ENCODE measurements around the gene HIF3A.
A peak's percentile ranks its signal among the peaks of the same experiment; 100 is the strongest.
"Not testable (repeated sequence)": the region's sequence is repeated elsewhere in the genome, so short reads cannot be mapped to it uniquely, and the experiment has no call there.

HIF3A gene

GRCh38 chr19:46256855-46257254 is 40.0 kb upstream of the HIF3A start:
- Histone ChIP-seq H3K27me3 (ENCODE audit: control insufficient read depth in 3 of 3, insufficient read depth in 3 of 3, low read depth in 1 of 3, low read length in 3 of 3) (peaks cover 0 to 2% (median 0%) of the 10 kb centered on the region in 3 experiments), H2BK12ac (ENCODE audit: low read length) (peak overlapping the region; percentile 16), H3K4me1 (ENCODE audit: control insufficient read depth in 2 of 2, insufficient read depth in 1 of 2, low read depth in 1 of 2, low read length in 2 of 2) (peaks cover 0 to 1% of the 10 kb centered on the region in 2 donors), H3K18ac (ENCODE audit: low read length) (no peak overlapping the region), H2AFZ (ENCODE audit: low read length) (no peak overlapping the region), H2BK15ac (ENCODE audit: low read length) (no peak overlapping the region), H3K23ac (ENCODE audit: low read depth, low read length, poor library complexity) (no peak overlapping the region), H2AK5ac (ENCODE audit: low read depth, low read length) (peak overlapping the region; percentile 68), H3K4me3 (ENCODE audit: low read length in 2 of 2) (no peak overlapping the region), H3K36me3 (replicated peaks in 1 of 2; ENCODE audit: control insufficient read depth in 2 of 2, insufficient read depth in 2 of 2, low read length in 2 of 2) (no peaks in the 10 kb centered on the region), H3K14ac (ENCODE audit: low read length) (no peak overlapping the region), H3K27ac (replicated peaks; ENCODE audit: low read length) (no peak overlapping the region), H4K8ac (ENCODE audit: low read depth, low read length) (no peak overlapping the region), H3K9ac (ENCODE audit: low read depth, low read length, poor library complexity) (no peak overlapping the region), H4K91ac (ENCODE audit: low read depth, low read length, poor library complexity) (no peak overlapping the region), H3K9me3 (replicated peaks in 1 of 2; ENCODE audit: control insufficient read depth in 2 of 2, insufficient read depth in 1 of 2, low read depth in 1 of 2, low read length in 2 of 2) (peaks cover 0 to 1% of the 10 kb centered on the region in 2 donors), H2BK5ac (ENCODE audit: low read length) (no peak overlapping the region), H2BK120ac (ENCODE audit: low read depth, low read length) (no peak overlapping the region), H3K4ac (ENCODE audit: low read length) (no peak overlapping the region), H3K4me2 (ENCODE audit: insufficient read depth, low read length, poor library complexity, severe bottlenecking) (no peak overlapping the region), H3K79me1 (ENCODE audit: low read depth, low read length) (peaks cover 2% of the 10 kb centered on the region)
- WGBS, 2 donors (ENCODE audit: extremely low coverage in 2 of 2, insufficient read length in 2 of 2, insufficient replicate concordance in 1 of 2) = no CpG with 5 or more reads among the region's 8 CpGs
- no peak for DNase-seq (ENCODE audit: low spot score)

DNA sequence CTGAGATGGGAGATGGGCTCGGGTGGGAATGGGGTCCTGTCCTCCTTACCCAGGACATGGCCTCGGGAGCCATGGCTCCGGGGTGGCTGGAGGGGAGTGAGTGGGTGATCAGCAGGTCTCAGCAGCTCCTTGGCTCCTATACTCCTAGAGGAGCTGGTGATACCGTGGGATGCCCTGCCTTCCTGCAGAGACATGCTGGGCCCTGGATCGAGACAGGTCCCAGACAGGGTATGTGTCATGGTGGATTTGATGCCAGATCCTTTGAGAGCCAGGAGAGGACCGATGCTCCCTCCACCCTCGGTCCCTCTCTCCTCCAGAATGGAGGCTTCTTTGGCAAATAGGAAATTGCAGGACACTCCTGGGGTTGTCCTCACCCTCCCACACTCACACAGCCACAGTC is 35.3 kb upstream of the HIF3A start:
- not testable (repeated sequence) for H2AFZ ChIP-seq (ENCODE audit: low read length); H2BK15ac ChIP-seq (ENCODE audit: low read length); H2AK5ac ChIP-seq (ENCODE audit: low read depth, low read length); H3K23ac ChIP-seq (ENCODE audit: low read depth, low read length, poor library complexity); H3K4ac ChIP-seq (ENCODE audit: low read length); H3K9ac ChIP-seq (ENCODE audit: low read depth, low read length, poor library complexity); H3K79me1 ChIP-seq (ENCODE audit: low read depth, low read length); H3K36me3 ChIP-seq (replicated peaks in 1 of 2; ENCODE audit: control insufficient read depth in 2 of 2, insufficient read depth in 2 of 2, low read length in 2 of 2); H3K27ac ChIP-seq (replicated peaks; ENCODE audit: low read length); H4K8ac ChIP-seq (ENCODE audit: low read depth, low read length); H3K4me2 ChIP-seq (ENCODE audit: insufficient read depth, low read length, poor library complexity, severe bottlenecking); DNase-seq (ENCODE audit: low spot score); H4K91ac ChIP-seq (ENCODE audit: low read depth, low read length, poor library complexity); H3K4me3 ChIP-seq (ENCODE audit: low read length in 2 of 2); H2BK120ac ChIP-seq (ENCODE audit: low read depth, low read length); H3K14ac ChIP-seq (ENCODE audit: low read length); H3K4me1 ChIP-seq (ENCODE audit: control insufficient read depth in 2 of 2, insufficient read depth in 1 of 2, low read depth in 1 of 2, low read length in 2 of 2); H3K9me3 ChIP-seq (replicated peaks in 1 of 2; ENCODE audit: control insufficient read depth in 2 of 2, insufficient read depth in 1 of 2, low read depth in 1 of 2, low read length in 2 of 2); H3K27me3 ChIP-seq (ENCODE audit: control insufficient read depth in 3 of 3, insufficient read depth in 3 of 3, low read depth in 1 of 3, low read length in 3 of 3); H3K18ac ChIP-seq (ENCODE audit: low read length)
- no CpG with 5 or more reads among the region's 7 CpGs for WGBS, 2 donors (ENCODE audit: extremely low coverage in 2 of 2, insufficient read length in 2 of 2, insufficient replicate concordance in 1 of 2)
- H2BK12ac ChIP-seq (ENCODE audit: low read length) = peak overlapping the region; percentile 24
- H2BK5ac ChIP-seq (ENCODE audit: low read length) = peak overlapping the region; percentile 75

- H3K14ac ChIP-seq (ENCODE audit: low read length); H3K79me1 ChIP-seq (ENCODE audit: low read depth, low read length); H3K4me2 ChIP-seq (ENCODE audit: insufficient read depth, low read length, poor library complexity, severe bottlenecking); H3K27me3 ChIP-seq (ENCODE audit: control insufficient read depth in 3 of 3, insufficient read depth in 3 of 3, low read depth in 1 of 3, low read length in 3 of 3); H3K36me3 ChIP-seq (replicated peaks in 1 of 2; ENCODE audit: control insufficient read depth in 2 of 2, insufficient read depth in 2 of 2, low read length in 2 of 2); H3K4ac ChIP-seq (ENCODE audit: low read length); H3K9ac ChIP-seq (ENCODE audit: low read depth, low read length, poor library complexity); H2BK15ac ChIP-seq (ENCODE audit: low read length); H2AFZ ChIP-seq (ENCODE audit: low read length); H3K4me1 ChIP-seq (ENCODE audit: control insufficient read depth in 2 of 2, insufficient read depth in 1 of 2, low read depth in 1 of 2, low read length in 2 of 2); H2AK5ac ChIP-seq (ENCODE audit: low read depth, low read length); H3K9me3 ChIP-seq (replicated peaks in 1 of 2; ENCODE audit: control insufficient read depth in 2 of 2, insufficient read depth in 1 of 2, low read depth in 1 of 2, low read length in 2 of 2); H2BK12ac ChIP-seq (ENCODE audit: low read length); H3K4me3 ChIP-seq (ENCODE audit: low read length in 2 of 2); H4K91ac ChIP-seq (ENCODE audit: low read depth, low read length, poor library complexity); DNase-seq (ENCODE audit: low spot score); H2BK5ac ChIP-seq (ENCODE audit: low read length); H3K23ac ChIP-seq (ENCODE audit: low read depth, low read length, poor library complexity); H4K8ac ChIP-seq (ENCODE audit: low read depth, low read length); H2BK120ac ChIP-seq (ENCODE audit: low read depth, low read length); H3K18ac ChIP-seq (ENCODE audit: low read length); H3K27ac ChIP-seq (replicated peaks; ENCODE audit: low read length): not testable (repeated sequence)
- no CpG with 5 or more reads among the region's 11 CpGs for WGBS, 2 donors (ENCODE audit: extremely low coverage in 2 of 2, insufficient read length in 2 of 2, insufficient replicate concordance in 1 of 2)
Observed at GRCh38 chr19:46262684-46263296, 34.1 kb upstream of the HIF3A start.

- no CpG with 5 or more reads among the region's 5 CpGs for WGBS, 2 donors (ENCODE audit: extremely low coverage in 2 of 2, insufficient read length in 2 of 2, insufficient replicate concordance in 1 of 2)
- H2BK120ac ChIP-seq (ENCODE audit: low read depth, low read length); H2BK5ac ChIP-seq (ENCODE audit: low read length): not testable (repeated sequence)
Observed at GRCh38 chr19:46264801-46265200, 32.0 kb upstream of the HIF3A start.

More at GRCh38 chr19:46264801-46265200, 32.0 kb upstream of the HIF3A start:
- not testable (repeated sequence) for H3K9ac ChIP-seq (ENCODE audit: low read depth, low read length, poor library complexity); H4K8ac ChIP-seq (ENCODE audit: low read depth, low read length); H3K23ac ChIP-seq (ENCODE audit: low read depth, low read length, poor library complexity); H3K27me3 ChIP-seq (ENCODE audit: control insufficient read depth in 3 of 3, insufficient read depth in 3 of 3, low read depth in 1 of 3, low read length in 3 of 3); H3K4me1 ChIP-seq (ENCODE audit: control insufficient read depth in 2 of 2, insufficient read depth in 1 of 2, low read depth in 1 of 2, low read length in 2 of 2); H3K9me3 ChIP-seq (replicated peaks in 1 of 2; ENCODE audit: control insufficient read depth in 2 of 2, insufficient read depth in 1 of 2, low read depth in 1 of 2, low read length in 2 of 2); H3K79me1 ChIP-seq (ENCODE audit: low read depth, low read length); H2AFZ ChIP-seq (ENCODE audit: low read length); H3K4ac ChIP-seq (ENCODE audit: low read length); H4K91ac ChIP-seq (ENCODE audit: low read depth, low read length, poor library complexity); H3K4me2 ChIP-seq (ENCODE audit: insufficient read depth, low read length, poor library complexity, severe bottlenecking); H3K4me3 ChIP-seq (ENCODE audit: low read length in 2 of 2); H2BK12ac ChIP-seq (ENCODE audit: low read length); H2BK15ac ChIP-seq (ENCODE audit: low read length); H3K27ac ChIP-seq (replicated peaks; ENCODE audit: low read length); H3K14ac ChIP-seq (ENCODE audit: low read length); H3K18ac ChIP-seq (ENCODE audit: low read length); DNase-seq (ENCODE audit: low spot score); H3K36me3 ChIP-seq (replicated peaks in 1 of 2; ENCODE audit: control insufficient read depth in 2 of 2, insufficient read depth in 2 of 2, low read length in 2 of 2)
- H2AK5ac ChIP-seq (ENCODE audit: low read depth, low read length) = peak overlapping the region; percentile 5
